Measurements from ENCODE around the gene CDH2. TPM values are rescaled to one million over a fixed set of nuclear protein-coding genes. Genes with fewer than 3 reads are reported as not detected.
A peak's percentile ranks its signal among the peaks of the same experiment; 100 is the strongest.

The CDH2 gene
- 254 and 285 TPM in 2 replicates for total RNA-seq (2014; rRNA removed; shearing (Covaris generic))

- DNase-seq (ENCODE audit: low spot score): peak; percentile 86
Measured at GRCh38 chr18:28176948-28177827, at the start of gene CDH2. Gene CDH2 (minus strand): TSS chr18:28177130. CDS start chr18:28177022, 108 bp downstream.

- DNase-seq (ENCODE audit: low spot score): no peak
Measured at GRCh38 chr18:28212060-28212459, 35.1 kb upstream of the CDH2 start.

- no peak for DNase-seq (ENCODE audit: low spot score)
Measured at GRCh38 chr18:28208712-28209265, 31.9 kb upstream of the CDH2 start.

GRCh38 chr18:28208268-28208667 lies 31.3 kb upstream of the CDH2 start:
- DNase-seq (ENCODE audit: low spot score): no peak

GRCh38 chr18:28204154-28204553 lies 27.2 kb upstream of the CDH2 start:
- DNase-seq (ENCODE audit: low spot score): peak; percentile 96

- DNase-seq (ENCODE audit: low spot score): no peak
Measured at GRCh38 chr18:28201056-28201455, 24.1 kb upstream of the CDH2 start.

DNA sequence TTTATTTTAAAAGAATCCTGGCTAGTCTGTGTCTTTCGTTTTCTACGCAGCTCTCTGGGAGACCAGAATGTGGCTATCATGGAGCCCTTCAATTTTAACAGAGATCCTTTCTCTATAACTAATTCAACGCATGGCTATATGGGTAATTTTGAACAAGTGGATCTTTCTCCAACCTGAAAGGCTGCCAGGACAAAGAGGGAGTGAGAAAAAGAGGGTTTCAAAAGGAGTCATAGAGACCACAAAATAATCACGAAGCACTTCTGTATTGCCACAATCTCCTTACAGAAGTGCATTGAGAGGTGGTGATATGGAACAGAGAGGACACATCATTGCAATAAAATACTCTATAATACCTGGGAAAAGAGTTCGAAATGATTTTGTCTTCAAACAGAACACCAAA lies 21.7 kb upstream of the CDH2 start:
- no peak for DNase-seq (ENCODE audit: low spot score)

DNA sequence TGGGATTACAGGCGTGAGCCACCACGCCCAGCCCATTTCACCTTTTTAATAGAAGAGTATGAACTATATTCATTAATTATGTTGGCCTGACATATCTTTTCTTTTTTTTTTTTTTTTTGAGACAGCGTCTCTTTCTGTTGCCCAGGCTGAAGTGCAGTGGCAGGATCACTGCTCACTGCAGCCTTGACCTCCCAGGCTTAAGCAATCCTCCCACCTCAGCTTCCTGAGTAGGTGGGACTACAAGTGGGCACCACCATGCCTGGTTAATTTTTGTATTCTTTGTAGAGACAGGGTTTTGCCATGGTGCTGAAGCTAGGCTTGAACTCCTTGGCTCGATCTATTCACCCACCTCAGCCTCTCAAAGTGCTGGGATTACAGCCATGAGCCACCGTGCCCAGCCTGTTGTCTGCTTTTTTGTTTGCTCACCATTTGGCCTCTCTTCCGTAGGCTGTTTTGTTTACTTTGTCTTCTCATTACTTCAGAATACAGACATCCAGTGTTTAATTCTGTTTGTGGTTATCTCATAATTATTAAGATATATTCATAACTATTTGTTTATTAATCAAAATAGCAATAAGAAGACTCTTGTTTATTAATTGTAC lies 16.3 kb upstream of the CDH2 start:
- no peak for DNase-seq (ENCODE audit: low spot score)

- DNase-seq (ENCODE audit: low spot score): peak; percentile 63
Measured at GRCh38 chr18:28189400-28190239, 12.7 kb upstream of the CDH2 start.

DNA sequence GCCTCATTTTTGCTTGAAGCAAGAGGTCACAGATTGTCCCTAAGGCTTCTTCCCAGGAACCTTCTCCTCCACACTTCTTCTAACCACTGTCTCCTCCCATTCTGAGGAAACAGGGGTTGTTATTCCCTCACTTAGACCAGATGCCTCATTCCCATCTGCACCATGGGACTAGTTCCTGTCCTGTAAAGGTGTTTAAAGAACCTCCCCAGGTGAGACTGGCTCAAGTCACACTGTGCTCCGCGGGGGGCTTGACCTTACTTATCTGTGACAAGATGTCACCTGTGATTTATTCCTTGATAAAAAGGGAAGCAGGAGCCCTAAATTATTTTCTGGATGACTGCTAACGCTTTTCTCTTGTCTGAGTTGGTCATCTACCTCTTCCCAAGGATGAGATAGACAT lies 8.2 kb upstream of the CDH2 start:
- DNase-seq (ENCODE audit: low spot score): no peak

DNA sequence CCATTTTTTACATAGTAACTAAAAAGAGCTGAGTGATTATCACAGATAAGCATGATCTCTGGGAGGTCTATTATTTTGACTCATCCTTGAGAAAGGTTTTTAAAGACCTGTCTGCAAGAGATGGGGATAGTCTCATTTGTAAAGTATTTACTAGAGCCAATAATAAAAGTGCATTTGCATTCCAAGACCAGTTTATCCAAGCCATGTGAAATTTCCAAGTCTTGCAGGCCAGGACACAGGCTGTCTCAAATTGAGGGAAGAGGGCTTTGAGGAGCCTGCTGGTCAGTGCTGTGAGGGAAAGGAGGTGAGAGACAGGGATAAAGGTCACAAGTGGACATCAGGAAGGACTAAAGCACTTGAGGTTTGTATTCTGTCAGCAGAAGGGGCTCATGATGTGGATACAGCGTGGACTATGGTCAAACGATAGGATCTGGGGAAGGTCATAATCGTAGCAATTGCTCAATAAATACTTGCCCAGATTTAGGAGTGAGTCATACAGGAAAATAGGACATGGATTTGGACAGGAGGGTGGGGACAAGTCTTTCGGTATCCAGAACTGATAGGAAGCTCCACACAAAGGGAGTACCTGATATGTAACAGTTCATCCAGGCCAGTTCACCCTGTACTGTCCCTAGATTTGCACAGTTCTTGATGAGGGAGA lies 6.6 kb upstream of the CDH2 start:
- DNase-seq (ENCODE audit: low spot score): peak; percentile 68

- no peak for DNase-seq (ENCODE audit: low spot score)
Measured at GRCh38 chr18:28181616-28182015, 4.7 kb upstream of the CDH2 start.

GRCh38 chr18:28178720-28179119 lies 1.8 kb upstream of the CDH2 start:
- DNase-seq (ENCODE audit: low spot score): peak; percentile 52

DNA sequence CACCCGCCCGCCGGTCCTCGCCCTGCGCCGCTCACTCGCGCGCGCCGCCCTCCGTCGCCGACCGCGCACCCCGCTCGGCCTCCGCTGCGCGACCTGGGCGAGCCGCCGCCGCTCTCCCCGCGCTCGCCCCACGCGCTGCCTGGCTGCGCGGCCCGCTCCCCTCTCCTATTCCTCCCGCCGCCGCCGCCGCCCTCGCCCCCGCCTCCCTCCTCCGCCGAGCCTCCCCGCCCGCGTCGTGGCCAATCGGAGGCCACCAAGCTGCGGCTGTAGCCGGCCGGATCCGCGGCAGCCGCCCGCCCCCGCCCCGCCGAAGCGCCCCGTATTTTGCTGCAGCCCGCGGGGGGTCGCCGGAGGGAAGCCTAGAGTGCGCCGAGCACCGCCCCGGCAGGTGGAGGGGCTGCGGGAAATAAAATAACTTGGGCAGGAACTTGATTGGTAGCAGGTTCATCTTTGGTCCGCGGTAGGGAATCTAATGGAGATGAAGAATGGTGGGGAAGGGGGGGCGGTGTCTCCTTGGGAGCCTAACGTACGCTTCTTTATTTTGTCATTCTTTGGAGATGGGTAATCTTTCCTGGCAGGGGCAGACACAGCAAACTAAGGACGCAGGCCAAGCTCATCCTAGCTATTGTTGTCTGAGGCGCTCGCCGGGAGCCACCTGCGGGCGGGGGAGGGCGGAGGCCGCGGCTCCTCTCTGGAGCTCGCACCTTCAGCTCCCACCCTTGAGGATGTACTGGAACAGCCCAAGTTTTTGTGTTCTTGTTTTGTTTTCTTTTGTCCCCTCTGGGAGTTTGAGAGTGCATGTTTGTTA lies 1.1 kb upstream of the CDH2 start:
- peak; percentile 68 for DNase-seq (ENCODE audit: low spot score)

DNA sequence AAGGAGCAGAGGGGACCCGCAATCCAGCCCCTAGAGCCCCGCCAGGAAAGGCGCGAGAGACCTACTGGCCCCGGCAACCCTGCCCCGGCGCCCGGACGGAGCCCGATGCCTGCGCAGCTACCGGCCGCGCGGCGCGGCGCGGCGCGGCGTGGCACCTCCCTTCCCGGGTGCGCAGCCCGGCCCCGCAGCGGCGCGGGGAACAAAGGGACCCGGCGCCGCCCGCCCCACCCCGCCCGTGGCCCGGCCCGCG lies 307 bp downstream of the CDH2 start:
- DNase-seq (ENCODE audit: low spot score): no peak

DNA sequence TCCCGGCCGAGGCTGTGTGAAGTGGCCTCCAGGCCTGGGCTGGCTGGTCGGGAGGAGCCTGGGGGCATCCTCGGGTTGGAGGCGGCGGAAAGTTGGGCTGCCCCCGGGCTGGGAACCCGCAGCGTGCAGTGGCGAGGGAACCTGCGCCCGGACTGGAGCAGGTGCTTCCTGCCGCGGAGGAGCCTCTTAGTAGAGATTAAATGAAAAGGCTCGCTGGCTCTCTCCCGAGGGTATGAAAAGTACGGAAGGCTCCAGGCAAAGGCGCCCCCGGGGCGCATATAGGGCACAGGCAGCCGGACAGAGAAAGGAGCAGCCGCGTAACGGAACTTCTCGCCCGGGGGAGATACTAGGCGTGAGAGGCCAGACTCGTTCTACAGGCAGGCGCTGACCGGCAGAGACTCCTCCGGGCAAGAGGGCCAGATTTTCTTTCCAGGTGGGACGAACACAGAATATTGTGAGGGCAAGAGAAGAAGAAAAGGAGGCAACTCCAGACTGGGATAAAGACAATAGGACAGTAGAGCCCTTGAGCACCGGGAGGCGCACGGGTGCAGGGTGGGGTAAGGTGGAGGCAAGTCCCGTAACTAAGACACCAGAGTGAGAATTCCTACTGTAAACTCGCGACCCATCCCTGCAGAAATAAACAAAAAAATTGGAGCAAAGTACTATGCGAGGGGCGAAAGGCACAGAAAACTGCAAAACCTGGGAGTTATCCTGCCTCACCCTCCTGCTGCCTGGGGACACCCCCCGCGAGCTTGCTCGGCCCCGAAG lies 816 bp downstream of the CDH2 start:
- DNase-seq (ENCODE audit: low spot score): peak; percentile 31

DNA sequence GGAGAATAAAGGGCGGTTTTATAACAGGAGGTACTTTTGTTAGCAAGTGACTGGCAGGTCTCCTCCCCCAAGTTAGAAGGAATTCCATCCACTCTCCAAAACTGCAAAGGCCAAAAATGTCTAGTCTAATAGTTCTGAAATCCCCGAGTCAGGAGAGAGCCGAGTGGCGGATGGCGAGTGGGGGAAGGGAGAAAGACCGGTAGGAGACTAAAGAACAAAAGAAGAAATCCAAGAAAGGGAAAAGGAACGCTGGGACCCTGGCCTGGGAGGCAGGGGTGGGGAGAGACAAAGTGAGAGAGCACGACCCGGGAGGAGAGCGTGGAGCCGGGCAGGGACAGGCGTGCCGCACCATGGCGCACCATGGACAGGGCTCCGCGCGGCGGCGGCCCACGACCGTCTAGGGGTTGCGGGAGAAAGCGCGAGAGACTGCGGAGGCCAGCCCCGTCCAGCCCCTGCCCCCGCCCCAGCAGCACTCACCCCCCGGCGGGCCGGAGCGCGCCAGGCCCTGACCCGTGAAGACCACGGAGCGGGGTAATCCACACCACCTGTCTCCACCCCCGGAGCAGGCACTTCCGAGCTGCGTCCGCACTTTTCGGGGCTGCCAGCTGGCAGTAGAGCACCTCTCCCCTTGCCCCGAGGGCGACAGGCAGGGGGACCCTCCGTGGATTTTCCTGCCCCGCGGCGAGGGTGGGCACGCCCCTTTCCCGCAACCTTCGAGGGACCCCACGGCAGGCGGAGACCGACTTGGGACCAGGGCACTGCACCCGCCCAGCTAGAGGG lies 1.6 kb downstream of the CDH2 start:
- peak; percentile 64 for DNase-seq (ENCODE audit: low spot score)

DNA sequence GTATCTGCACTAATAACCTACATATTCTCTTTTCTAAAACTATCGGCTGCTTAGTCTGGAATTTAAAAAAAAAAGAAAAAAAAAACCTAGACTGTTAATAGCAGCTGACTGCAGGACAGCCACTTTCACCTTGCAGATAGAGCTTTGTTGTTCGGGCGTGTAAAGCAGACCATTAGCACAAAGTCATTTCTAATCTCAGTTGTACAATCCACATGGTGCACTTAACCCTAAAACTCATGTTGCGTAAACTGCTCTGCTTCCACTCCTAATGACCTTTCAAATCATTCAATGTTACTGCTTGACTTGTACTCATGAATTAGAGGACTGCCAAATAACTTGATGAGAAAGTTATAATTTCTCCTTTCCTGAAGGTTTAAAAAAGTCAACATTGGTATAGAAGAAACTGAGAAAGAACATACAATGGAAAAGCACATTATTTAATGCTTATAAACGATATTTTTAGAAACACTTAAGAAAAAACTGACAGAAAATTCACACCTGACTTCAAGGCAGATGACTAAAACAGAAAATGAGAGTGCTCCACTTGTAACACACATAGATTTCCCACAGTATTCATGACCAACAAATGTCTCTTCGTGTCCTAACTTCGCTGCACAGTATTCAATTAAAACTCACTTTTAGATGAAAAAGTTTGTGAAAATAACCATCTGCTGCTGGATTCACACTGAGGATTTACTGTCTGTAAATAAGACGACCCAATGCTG lies 2.6 kb downstream of the CDH2 start:
- DNase-seq (ENCODE audit: low spot score): peak; percentile 35

GRCh38 chr18:28171837-28172236 lies 5.1 kb downstream of the CDH2 start:
- no peak for DNase-seq (ENCODE audit: low spot score)

Data from A172 (cell line).